H7 (cell line): ENCODE data around the gene LTN1. TPM values are rescaled to one million over a fixed set of nuclear protein-coding genes. Genes with fewer than 3 reads are reported as not detected.

ENCODE experiments used
- DNase-seq: peaks from one replicate; pipeline ENCODE4 v3.0.0; 2012
- H3K27me3 ChIP-seq: 2 replicates; pipeline ENCODE4 v1.6.0; 2011; ENCODE audit warnings: mild to moderate bottlenecking, low read length; ENCODE audit not compliant: control insufficient read depth, insufficient read depth
- H3K36me3 ChIP-seq: replicated peaks from 2 replicates; pipeline ENCODE4 v1.5.1; 2011; ENCODE audit warnings: low read length; ENCODE audit not compliant: control insufficient read depth, insufficient read depth
- H3K4me3 ChIP-seq: 2 replicates; pipeline ENCODE4 v1.5.1; 2011; ENCODE audit warnings: low read depth, mild to moderate bottlenecking, control low read depth, low read length, moderate library complexity; ENCODE audit not compliant: insufficient read depth
- total RNA-seq: library from RNA; depleted of rRNA; stranded (reverse); fragments of >200 nt; shearing (Covaris generic); gene quantifications from 2 replicates; pipeline ENCODE4 v1.2.3, GENCODE V29; 2014

The LTN1 gene
- total RNA-seq, 1 experiment from 2014 or later, result 22.0 TPM

DNA sequence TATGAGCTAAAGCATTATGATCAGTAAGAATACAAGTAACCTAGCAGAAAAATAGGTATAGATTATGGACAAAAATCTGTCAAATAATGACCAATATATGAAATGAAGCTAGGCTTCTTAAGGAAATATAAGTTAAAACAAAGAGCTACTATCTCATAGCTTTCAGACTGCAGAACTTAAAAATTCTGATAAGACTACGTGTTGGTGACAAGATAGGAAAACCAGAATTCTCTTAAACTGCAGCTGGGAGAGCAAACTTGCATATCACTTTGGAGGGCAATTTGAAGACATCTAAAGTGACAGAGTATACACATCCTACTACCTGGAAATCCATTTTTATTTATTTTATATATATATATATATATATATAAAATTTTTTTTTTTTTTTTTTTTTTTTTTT is 65.5 kb downstream of the LTN1 start:
- Histone ChIP-seq H3K27me3 (no peaks in the 10 kb centered on the region), H3K4me3 (no peak overlapping the region), H3K36me3 (no peaks in the 10 kb centered on the region)
- no peak for DNase-seq

DNA sequence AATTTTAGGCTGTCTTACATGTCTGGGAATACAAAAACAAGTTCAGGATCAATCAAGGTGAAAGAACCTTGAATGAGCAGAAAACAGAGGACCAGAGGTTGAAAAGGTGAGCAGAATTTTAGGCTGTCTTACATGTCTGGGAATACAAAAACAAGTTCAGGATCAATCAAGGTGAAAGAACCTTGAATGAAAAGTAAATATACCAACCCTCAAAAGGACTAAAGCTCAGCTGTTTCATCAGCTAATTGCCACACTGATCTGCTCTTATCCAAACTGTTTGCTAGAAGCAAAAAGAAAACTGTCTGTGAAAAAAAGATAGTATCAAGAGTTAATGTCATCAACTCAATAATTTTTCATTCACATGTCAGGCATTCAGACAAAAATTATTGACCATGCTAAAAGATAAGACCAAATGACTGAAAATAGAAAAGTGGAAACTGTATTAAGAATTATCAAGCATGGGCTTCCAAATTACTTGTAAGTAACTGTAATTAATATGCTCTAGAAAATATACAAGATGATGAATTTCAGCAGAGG is 69.2 kb downstream of the LTN1 start:
- no peak for DNase-seq
- Histone ChIP-seq H3K4me3 (no peak overlapping the region), H3K27me3 (no peaks in the 10 kb centered on the region), H3K36me3 (no peaks in the 10 kb centered on the region)

DNA sequence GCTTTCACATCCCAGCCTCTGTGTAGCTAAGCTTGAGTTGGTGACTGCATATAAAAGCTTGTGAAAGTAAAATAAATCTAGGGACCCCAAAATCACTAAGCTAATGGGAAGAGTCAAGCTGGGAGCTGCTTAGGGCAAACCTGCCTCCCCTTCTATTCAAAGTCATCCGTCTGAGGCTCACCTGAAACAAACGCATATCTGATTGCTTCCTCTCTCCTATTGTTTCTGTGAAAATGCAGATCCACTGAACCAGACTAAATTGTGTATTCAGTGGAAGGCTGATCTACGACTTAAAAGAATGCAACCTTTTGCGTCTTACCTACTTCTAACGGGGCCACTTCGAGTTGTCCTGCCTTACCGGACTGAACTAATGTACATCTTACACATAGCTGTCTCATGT is 70.3 kb downstream of the LTN1 start:
- H3K36me3 ChIP-seq, result no peaks in the 10 kb centered on the region
- H3K27me3 ChIP-seq, result no peaks in the 10 kb centered on the region
- no peak for DNase-seq
- no peak overlapping the region for H3K4me3 ChIP-seq

DNA sequence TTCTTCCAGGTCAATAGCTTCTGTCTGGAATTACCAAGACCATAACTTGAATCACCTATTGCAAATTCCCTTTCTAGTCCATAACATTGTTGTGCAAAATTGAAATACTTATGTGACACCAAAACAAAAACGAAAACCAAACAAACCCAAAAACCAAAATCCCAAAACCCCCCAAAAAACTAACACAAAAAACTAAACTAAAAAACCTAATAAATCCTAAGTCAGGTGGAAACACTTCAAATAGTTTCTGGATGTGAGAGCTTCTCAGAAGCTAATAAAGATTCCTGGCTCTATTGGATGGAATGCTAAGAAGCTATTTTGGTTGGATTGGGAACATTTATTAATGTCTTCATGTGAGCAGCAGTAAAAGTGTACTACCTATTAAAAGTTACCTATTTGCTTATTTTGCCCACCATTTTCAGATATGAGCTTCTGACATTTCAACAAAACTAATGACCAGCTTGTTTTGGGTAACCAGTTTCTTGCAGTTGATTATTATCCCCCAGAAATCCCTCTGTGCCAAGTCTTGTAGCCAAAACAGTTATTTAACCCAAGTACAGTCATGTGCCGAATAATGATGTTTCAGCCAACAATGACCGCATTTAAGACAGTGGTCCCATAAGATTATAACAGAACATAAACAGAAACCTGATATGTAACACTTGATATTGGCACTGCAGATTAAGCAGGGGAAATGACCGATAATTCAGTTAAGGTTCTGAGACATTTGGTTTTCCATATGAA is 76.4 kb downstream of the LTN1 start:
- DNase-seq, result no peak
- Histone ChIP-seq H3K4me3 (no peak overlapping the region), H3K27me3 (no peaks in the 10 kb centered on the region), H3K36me3 (no peaks in the 10 kb centered on the region)

DNA sequence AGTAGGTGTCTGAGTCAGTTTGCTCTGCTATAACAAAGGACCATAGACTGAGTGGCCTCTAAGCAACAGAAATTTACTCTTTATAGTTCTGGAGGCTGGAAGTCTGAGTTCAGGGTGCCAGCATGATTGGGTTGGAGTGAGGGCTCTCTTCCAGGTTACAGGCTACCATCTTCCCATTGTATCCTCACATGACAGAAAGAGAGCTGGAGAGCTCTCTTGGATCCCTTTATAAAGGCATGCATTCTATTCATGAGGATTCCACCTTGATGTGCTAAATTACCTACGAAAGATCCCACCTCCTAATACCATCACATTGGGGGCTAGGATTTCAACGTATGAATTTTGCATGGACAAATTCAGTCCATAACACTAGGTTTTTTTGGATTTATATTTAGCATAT is 79.6 kb downstream of the LTN1 start:
- no peak for DNase-seq
- no peaks in the 10 kb centered on the region for H3K27me3 ChIP-seq

DNA sequence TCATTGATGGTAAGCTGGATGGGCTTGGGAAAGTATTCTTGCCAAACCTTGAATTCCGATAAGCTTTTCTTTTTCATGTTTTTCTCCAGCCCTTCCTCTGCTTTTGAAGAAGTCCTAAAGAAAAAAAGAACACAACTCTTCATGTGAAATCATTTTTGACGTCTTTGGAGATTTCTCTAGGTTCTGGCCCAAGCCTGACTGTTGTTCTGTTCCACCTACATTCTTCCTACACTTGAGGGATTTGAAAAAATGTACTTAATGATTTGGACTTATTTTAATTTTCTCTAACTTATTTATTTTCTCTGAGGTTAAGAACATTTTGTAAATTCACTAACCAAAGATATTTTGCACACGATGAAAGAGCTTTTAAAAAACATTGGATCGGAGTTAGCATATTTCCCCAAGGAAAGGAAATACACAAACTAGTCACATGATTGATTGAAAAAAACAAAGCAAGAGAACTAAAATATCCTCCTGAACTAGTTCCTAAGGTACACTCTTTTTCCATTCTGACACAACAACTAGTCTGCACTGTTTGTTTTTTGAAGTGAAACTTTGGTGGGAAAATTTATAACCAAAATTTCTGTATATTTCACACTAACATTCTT is 82.3 kb downstream of the LTN1 start:
- Histone ChIP-seq H3K36me3 (no peaks in the 10 kb centered on the region), H3K4me3 (no peak overlapping the region), H3K27me3 (no peaks in the 10 kb centered on the region)
- DNase-seq, result no peak

More for the DNA sequence above, 79.6 kb downstream of the LTN1 start:
- H3K36me3 ChIP-seq, result no peaks in the 10 kb centered on the region
- H3K4me3 ChIP-seq, result no peak overlapping the region

DNA sequence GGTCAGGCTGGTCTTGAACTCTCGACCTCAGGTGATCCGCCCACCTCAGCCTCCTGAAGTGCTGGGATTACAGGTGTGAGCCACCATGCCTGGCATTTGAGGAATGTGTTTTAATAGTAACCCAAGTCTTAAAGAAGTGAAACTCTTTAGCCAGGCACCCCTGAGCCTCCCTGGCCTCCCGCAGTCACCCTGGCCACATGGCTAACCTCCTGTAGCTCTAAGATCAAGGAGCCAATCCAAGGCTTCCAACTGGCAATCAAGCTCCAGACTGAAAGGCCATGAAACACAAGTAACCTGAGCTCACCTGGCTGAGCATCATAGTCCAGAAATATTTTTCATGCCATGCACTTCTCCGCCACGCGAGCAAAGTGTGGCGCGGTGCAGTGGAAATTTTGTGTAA is 84.3 kb downstream of the LTN1 start:
- Histone ChIP-seq H3K36me3 (no peaks in the 10 kb centered on the region), H3K4me3 (no peak overlapping the region)
- DNase-seq, result no peak

DNA sequence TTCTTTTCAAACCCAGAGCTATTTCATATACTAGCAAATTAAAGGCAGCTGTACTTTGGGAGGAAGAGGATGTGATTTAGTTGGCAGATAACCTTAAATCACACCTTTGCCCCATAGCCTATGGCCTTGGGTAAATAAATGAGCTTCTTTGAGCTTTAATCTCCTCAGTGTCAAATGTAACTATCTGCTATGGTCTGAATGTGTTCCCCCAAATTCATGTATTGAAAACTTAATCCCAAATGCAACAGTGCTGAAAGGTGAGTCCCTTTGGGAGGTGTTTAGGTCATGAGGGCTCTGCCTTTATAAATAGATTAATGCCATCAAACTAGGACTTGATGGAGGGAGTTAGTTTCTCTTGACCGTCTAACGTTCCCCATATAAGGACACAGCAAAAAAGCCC is 85.8 kb downstream of the LTN1 start:
- no peaks in the 10 kb centered on the region for H3K27me3 ChIP-seq
- no peaks in the 10 kb centered on the region for H3K36me3 ChIP-seq
- no peak overlapping the region for H3K4me3 ChIP-seq
- DNase-seq, result no peak

More for the DNA sequence above, 84.3 kb downstream of the LTN1 start:
- no peaks in the 10 kb centered on the region for H3K27me3 ChIP-seq

DNA sequence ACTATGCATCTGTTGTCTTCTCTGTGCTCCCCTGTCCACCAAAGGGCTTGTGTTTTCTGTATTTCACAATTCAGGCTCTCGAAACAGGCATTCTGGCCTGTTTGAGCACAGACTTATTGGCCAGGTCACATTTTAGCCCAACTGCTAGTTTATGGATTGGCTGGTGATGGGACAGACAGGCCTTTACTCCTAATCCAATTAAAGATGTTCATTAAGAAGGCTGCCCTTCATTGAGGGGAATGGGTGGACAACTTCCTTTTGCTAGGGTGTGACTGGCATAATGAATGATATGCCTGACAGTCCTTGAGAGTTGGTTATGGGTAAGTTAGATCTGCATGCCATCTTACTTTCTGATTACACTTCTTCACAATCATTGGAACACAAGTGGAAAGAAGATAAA is 86.4 kb downstream of the LTN1 start:
- H3K36me3 ChIP-seq, result no peaks in the 10 kb centered on the region
- H3K27me3 ChIP-seq, result no peaks in the 10 kb centered on the region
- no peak for DNase-seq
- no peak overlapping the region for H3K4me3 ChIP-seq

DNA sequence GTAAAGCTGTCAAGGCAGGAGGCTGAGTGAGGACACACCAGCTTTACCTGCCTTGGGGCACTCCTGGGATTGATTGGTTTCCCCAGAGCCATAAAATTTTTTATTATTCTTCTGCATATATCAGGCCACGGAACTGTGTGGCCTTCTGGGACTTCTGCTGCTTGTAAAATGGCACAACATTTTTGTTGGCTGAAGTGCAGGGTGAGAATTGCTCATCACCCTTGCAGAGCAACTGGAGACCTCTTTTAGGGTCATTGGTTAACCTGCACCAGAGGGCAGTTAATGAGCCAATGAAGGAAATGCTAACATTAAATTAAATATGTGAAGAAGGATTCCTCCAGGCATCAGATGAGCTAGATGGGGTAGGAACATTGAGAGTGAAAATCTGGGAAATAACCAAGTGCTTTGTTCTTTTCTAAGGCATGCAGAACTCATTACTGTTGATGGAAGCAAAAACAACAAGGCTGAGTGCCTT is 87.7 kb downstream of the LTN1 start:
- Histone ChIP-seq H3K4me3 (no peak overlapping the region), H3K27me3 (no peaks in the 10 kb centered on the region), H3K36me3 (no peaks in the 10 kb centered on the region)
- no peak for DNase-seq

DNA sequence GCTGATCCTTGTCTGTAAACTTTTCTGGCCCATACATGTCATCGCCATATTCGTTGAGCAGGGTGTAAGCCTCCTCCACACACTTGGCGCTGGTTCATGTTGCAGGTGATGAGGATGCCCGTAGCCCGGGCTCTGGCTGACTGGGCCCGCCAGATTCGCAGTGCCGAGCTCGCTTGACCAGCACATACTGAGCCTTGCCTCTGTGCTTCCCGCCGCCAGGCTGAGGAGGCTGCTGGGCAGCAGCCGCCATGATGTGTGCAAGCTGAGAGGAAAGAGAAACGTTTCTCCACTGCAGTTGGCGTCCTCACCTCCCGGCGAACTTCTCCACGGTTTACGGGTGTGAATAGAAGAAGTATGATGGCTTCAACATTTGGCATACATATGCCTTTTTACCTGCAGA is 89.2 kb downstream of the LTN1 start:
- Histone ChIP-seq H3K27me3 (no peaks in the 10 kb centered on the region), H3K4me3 (no peak overlapping the region), H3K36me3 (no peaks in the 10 kb centered on the region)
- DNase-seq, result no peak

DNA sequence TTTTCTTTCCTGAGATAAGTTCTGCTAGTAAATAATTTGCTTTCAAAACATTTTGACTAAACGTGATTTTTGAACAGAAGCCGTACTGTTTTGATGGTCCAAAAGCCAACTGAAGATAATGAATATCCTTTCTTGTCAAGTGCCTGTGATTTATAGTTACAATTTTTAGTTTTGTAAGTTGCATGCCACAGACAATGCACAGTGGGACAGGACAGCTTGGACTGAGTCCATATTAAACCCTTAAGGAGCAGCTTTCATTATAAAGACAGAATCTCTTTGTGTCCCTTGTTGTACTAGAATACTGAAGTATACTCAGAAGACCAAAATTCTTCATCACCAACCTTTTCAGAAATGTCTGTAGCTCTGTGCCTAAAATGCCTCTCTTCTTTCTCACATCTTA is 92.2 kb downstream of the LTN1 start:
- no peak for DNase-seq
- H3K4me3 ChIP-seq, result no peak overlapping the region
- H3K36me3 ChIP-seq, result no peaks in the 10 kb centered on the region
- no peaks in the 10 kb centered on the region for H3K27me3 ChIP-seq

DNA sequence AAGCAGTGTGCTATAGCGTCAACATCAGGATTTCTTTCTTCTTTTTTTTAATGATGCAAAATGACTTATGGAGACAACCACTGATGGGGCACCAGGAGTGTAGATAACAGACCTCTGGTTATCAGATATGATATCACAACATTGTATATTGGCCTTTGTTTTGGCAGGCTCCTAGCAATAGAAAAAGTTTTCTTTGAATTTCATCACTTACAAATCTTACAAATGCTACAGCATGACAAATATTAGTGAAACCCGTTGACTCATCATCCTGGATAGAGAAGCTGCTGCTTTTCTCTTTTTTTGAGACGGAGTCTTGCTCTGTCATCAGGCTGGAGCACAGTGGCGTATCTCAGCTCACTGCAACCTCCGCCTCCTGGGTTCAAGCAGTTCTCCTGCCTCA is 92.9 kb downstream of the LTN1 start:
- Histone ChIP-seq H3K27me3 (no peaks in the 10 kb centered on the region), H3K4me3 (no peak overlapping the region), H3K36me3 (no peaks in the 10 kb centered on the region)
- DNase-seq, result no peak

DNA sequence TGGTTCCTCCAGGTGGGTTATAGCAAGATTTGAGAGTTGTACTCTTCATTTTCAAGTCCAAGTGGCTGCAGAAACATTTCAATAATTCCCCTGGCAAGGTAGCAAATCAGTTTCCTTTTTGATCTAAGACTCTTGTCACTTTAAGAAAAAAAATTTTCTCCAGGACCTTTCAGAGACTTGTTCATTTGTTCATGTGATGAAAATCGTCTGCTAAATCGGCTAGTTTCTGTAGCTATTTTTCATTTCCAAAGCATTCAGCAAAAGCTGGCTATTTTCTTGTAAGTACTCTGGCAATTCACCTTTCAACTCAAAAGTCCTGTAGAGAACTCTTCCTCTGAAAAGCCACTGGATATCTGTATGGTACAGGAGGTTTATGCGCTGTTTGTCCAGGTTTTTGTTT is 93.5 kb downstream of the LTN1 start:
- H3K4me3 ChIP-seq, result no peak overlapping the region
- no peaks in the 10 kb centered on the region for H3K36me3 ChIP-seq
- DNase-seq, result no peak
- H3K27me3 ChIP-seq, result no peaks in the 10 kb centered on the region

DNA sequence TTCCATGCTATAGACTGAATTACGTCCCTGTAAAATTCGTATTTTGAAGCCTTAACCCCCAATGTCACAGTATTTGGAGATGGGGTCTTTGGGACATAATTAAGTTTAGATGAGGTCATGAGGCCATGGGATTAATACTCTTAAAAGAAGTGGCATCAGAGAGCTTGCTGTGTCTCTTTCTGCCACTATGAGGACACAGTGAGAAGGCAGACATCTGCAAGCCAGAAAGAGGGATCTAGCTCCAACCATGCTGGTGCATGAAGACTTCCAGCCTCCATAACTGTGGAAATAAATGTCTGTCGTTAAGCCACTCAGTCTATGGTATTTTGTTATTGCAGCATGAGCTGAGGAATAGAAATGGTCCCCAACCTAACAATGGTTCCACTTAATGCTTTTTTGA is 99.0 kb downstream of the LTN1 start:
- no peaks in the 10 kb centered on the region for H3K36me3 ChIP-seq
- no peak for DNase-seq
- H3K4me3 ChIP-seq, result no peak overlapping the region
- no peaks in the 10 kb centered on the region for H3K27me3 ChIP-seq
